ENCODE results near the gene F2RL3.

Gene F2RL3

DNA sequence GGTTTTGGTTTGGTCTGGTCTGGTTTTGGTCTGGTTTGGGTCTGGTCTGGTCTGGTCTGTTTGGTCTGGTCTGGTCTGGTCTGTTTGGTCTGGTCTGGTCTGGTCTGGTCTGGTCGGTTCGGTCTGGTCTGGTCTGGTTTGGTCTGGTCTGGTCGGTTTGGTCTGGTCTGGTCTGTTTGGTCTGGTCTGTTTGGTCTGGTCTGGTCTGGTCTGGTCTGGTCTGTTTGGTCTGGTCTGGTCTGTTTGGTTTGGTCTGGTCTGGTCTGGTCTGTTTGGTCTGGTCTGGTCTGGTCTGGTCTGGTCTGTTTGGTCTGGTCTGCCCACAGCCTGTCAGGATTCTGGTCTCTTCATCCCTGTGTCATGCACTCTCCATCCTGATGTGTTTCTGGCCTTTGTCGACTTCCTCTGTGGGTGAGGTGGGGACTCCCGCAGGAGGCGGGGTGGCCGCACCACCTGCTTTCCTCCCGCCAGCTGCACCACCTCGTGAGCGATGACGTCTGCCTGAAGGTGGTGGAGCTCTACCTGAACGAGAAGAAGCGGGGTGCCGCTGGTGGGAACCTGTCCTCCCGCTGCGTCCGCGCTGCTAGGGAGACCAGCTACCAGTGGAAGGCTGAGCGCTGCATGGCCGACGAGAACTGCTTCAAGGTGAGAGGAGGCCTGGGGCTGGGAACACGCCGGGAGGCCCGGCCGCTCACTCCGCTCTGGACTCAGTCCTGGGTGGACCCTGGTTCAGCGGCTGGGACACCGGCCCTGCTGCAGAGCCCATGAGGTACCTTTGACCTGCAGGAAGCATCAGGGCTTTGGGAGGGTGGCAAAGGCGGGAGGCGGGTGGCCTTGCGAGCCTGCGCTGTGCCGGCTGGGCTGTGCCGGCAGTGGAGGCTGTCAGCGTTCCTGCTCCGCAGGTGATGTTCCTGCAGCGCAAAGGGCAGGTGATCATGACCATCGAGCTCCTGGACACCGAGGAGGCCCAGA, 12.9 kb upstream of the F2RL3 start:
- no peak for DNase-seq (ENCODE audit: low spot score)

DNA sequence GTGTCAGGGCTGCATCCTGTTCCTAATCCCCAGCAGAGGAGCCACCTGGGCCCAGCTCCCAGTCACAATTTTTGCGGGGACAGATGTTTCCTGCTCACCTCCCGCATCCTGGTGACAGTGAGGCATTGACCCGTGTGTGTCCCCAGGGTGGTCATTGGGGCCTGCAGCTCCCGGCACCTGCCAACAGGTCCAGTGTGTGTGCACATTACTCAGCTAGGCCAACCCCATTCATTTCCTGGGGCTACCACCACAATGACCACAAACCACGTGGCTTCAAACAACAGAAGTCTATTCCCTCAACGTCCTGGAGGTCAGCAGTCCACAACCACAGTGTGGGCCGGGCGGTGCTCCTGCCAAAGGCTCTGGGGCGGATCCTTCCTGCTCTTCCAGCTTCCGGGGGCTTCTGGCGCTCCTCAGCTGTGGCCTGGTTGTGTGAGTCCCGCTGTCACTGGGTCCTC, 11.9 kb upstream of the F2RL3 start:
- DNase-seq (ENCODE audit: low spot score): no peak

DNA sequence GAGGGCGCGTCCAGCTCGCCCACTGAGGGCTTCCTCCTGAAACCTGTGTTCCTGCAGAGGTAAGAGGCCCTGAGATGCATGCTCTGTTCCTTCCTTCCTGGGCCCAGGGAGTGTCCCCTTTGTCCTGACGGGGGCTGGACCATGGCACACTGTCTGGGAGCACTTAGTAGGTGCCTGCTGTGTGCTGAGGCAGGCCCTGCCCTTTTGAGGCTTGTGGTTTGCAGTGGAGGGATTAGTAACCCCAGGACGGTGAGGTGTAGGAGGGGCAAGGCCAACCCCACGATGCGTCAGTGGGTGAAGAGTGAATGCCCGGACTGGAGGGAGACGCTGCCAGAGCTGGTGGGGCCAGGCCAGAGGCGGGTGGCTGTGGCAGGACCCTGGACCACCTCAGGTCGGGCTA, 11.2 kb upstream of the F2RL3 start:
- DNase-seq (ENCODE audit: low spot score): no peak

DNA sequence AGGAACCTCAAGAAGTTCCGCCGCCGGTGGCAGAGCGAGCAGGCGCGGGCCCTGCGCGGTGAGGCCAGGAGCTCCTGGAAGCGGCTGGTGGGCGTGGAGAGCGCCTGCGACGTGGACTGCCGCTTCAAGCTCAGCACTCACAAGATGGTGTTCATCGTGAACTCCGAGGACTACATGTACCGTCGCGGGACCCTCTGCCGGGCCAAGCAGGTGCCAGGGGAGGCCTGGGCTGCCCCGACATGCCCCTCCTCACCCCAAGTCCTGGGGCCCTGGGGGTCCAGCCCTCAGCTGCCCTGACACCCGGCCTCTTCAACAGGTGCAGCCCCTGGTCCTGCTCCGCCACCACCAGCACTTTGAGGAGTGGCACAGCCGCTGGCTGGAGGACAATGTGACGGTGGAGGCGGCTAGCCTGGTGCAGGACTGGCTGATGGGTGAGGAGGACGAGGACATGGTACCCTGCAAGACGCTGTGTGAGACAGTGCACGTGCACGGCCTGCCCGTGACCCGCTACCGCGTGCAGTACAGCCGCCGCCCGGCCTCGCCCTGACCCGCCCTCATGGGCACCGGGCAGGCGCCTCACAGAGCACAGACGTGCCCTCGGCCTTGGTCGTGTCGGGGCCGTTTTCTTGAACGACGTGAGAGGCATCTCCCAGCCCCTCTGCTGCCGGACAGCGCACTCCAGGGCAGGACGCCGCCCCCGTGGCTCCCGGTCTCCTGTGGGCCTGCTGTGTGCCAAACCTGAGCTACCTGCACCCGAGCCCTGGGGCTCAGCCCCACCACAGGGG, 10.4 kb upstream of the F2RL3 start:
- no peak for DNase-seq (ENCODE audit: low spot score)

DNA sequence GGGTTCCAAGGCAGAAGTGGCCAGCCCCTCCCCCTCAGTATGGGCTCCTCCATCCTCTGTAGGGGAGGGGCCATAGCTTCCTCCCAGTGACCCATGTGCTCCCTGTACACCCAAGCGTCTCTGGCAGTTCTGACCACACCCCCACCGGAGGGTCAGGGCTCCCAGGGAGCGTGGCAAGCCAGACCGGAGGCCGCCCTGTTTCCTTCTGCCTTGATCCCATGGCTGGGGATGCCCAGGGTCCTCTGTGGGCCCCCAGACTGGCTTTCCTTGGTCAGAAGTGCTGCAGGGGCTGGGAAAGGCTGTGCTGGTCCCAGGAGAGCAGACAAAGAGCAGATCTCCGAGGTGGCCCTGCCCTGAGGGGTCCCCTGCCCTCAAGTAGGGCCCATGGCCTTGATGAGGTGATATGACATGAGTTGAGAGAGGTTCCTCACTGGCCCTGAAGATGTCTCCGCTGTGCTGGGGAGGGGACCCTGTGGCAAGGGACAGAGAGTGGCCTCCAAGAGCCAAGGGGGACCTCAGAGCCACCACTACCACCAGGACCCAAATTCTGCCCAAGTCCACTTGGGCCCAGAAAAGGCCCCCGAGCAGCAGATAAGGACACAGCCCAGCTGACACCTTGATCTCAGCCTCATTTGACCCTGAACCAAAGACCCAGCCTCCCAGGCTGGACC, 7.8 kb upstream of the F2RL3 start:
- DNase-seq (ENCODE audit: low spot score): no peak

DNA sequence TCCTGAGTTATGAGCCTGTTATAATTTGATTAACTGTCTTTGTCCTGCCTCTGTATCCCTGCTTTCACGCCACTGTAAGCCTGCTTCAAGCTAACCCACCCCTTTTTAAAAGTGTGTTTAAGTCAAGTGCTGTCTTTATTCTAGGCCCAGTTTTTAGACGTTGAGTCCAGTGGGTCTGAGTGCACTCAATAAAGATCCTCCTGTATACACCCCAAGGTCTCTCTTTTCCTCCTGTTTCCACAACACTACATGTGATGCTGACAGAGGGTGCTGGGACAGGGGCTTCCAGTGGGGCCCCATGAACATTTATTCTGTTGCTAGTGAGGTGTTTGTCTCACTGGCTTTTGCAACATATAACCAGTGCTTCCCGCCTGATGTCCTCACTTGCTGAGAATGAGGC, 6.7 kb upstream of the F2RL3 start:
- DNase-seq (ENCODE audit: low spot score): no peak

DNA sequence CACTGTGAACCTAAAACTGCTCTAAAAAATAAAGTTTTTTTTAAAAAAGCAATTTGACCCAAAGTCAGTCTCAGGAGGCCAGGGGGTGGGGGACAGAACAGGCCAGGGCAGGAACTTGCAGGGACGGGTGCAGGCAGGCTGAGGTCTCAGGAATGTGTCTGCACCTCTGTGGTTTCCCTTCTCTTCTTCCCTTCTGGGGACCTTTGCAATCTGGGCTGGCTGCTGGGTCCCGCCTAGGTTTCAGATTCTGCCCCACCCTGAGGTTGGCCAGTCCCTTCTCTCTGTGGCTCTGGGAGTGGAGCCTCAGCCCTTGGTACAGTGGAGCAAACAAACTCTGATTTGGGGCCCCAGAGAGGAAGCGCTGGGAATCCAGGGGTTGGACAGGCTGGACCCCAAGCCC, 5.3 kb upstream of the F2RL3 start:
- no peak for DNase-seq (ENCODE audit: low spot score)

DNA sequence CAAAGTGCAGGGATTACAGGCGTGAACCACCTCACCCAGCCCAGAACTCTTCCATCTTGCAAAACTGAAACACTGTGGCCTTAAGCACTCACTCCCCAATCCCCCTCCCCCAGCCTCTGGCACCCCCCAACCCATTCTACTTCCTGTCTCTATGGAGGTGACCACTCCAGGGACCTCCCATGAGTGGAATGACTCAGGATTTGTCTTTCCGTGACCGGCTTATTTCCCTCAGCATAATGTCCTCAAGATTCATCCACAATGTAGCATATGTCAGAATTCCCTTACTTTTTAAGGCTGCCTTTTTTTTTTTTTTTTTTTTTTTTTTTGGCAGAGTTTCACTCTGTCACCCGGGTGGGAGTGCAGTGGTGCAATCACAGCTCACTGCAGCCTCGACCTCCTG, 3.6 kb upstream of the F2RL3 start:
- DNase-seq (ENCODE audit: low spot score): no peak

DNA sequence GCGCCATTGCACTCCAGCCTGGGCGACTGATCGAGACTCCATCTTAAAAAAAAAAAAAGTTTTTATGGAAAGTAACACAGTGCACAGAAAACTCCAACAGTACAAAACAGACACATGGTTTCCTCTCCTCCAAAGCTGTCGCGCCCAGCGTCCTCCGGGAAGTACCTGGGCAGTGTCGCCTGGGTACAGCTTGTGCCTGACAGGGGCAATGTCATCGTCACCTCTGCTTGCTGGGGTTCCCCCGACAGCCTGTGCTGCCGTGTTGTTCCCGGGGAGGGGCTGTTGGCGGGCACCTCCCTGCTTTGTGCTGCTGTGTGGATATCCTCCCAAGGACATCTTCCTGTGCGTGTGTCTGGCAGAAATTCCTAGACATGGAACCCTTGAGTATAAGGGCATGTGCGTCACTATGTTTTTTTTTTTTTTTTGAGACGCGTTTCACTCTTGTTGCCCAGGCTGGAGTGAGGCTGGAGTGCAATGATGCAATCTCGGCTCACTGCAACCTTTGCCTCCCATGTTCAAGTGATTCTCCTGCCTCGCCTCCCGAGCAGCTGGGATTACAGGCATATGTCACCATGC, 2.4 kb upstream of the F2RL3 start:
- no peak for DNase-seq (ENCODE audit: low spot score)

DNA sequence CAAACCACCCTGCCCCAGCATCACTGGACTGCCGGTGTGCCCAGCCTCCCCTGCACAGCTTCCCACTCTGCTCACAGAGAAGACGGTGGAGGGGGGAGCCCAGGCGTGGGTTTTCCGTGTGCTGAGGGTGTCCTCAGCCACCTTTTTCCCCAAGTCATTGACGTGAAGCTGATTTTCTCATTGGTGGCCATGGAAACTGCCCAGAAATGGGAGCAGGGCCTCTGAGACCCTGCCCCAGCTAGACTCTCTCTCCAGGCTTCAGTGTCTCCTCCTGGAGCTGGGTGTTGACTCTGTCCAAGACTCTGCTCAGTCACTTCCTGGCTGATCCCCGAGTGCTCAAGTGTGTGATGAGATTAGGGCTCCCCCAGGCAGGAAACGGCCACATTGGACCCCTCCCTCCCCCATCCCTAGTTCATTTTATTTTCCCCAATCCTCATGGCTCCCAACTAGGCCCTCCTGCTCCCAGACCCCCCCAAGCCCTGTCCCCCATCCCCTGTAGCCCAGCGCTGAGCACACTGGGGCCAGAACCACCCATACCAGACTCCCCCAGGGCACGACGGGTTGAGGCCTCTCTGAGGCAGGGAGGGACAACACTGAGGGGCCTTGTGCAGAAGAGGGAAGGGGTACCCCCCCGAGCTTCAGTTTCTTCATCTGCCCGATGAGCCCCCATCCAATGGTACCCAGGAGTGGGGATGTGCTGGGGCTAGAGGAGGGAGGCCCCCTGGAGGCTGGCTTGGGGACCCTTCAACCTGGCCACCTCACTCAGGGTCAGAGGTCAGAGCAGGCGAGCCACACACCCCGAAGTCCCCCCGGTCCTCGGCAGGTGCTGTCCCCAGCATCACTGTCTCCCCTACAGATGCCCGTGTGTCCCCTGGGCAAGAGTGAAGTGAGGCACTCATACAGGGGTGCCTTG, 1.2 kb upstream of the F2RL3 start:
- no peak for DNase-seq (ENCODE audit: low spot score)

DNA sequence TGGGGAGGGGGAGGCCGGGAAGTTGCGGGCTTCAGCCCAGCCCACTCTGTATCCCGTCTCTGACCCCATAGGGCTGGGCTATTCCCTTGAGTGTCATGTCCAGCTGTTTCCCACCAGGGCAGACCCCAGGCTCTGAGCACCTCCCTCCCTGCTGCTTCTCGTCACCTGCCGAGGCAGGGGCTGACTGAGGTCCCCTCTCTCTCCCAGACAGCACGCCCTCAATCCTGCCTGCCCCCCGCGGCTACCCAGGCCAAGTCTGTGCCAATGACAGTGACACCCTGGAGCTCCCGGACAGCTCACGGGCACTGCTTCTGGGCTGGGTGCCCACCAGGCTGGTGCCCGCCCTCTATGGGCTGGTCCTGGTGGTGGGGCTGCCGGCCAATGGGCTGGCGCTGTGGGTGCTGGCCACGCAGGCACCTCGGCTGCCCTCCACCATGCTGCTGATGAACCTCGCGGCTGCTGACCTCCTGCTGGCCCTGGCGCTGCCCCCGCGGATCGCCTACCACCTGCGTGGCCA, 625 bp downstream of the F2RL3 start:
- no peak for DNase-seq (ENCODE audit: low spot score)

DNA sequence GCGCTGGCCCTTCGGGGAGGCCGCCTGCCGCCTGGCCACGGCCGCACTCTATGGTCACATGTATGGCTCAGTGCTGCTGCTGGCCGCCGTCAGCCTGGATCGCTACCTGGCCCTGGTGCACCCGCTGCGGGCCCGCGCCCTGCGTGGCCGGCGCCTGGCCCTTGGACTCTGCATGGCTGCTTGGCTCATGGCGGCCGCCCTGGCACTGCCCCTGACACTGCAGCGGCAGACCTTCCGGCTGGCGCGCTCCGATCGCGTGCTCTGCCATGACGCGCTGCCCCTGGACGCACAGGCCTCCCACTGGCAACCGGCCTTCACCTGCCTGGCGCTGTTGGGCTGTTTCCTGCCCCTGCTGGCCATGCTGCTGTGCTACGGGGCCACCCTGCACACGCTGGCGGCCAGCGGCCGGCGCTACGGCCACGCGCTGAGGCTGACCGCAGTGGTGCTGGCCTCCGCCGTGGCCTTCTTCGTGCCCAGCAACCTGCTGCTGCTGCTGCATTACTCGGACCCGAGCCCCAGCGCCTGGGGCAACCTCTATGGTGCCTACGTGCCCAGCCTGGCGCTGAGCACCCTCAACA, 1.2 kb downstream of the F2RL3 start:
- no peak for DNase-seq (ENCODE audit: low spot score)

DNA sequence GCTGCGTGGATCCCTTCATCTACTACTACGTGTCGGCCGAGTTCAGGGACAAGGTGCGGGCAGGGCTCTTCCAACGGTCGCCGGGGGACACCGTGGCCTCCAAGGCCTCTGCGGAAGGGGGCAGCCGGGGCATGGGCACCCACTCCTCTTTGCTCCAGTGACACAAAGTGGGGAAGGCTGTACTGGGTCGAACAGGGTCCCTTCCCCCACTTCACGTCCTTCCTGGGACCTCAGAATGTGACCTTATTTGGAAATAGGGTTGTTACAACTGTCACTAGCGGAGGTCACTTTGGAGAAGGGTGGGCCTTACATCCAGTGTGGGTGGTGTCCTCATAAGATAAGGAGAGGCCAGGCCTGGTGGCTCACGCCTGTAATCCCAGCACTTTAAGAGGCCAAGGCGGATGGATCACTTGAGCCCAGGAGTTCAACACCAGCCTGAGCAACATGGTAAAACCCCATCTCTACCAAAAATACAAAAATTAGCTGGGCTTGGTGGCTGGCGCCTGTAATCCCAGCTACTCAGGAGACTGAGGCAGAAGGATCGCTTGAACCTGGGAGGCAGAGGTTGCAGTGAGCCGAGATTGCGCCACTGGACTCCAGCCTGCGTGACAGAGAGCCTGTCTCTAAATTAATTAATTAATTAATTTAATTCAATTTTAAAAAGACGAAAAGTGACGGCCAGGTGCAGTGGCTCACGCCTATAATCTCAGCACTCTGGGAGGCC, 1.8 kb downstream of the F2RL3 start:
- DNase-seq (ENCODE audit: low spot score): no peak

DNA sequence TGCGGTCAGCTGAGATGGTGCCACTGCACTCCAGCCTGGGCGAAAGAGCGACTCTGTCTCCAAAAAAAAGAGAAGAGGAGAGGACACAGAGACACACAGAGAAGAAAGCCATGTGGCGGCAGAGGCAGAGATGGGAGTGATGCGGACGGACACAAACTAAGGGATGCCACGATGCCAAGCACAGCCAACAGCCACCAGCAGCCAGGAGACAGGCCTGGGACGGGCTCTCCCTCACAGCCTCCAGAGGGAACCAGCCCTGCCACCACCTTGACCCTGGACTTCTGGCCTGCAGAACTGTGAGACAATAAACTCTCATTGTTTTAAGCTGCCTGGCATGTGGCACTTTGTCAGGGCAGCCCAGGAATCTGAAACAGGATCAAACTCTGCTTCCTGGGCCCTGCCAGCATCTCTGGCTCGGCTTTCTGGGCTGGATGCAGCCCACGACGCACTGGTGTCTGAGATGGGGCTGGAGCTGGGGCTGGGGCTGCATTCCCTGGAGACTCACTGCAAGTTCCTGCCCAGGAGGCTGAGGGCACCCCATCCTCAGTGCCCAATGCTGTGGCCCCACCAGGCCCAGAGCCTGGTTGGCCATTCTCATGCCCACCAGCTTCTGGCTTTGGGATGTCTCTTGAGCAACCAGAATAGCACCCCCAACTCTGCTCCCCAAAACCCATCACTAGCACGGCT, 3.0 kb downstream of the F2RL3 start:
- no peak for DNase-seq (ENCODE audit: low spot score)

DNA sequence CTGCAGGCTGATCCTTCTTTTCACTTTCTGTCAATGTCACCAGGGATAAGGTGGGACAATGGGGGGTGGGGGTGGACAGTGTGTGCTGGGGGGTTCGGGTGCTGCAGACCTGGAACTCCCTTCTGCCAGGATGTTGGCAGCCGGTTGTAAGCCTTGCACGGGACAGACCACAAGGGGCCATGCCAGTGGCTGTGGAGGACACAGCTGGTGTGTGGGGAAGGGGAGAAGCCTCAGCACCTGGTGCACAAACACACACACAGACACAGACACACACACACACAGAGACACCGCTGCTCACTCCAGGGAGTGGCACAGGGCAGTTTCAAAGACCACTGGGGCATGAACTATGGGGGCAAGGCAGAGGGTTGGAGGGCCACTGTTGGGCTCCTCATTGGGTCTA, 3.6 kb downstream of the F2RL3 start:
- no peak for DNase-seq (ENCODE audit: low spot score)

DNA sequence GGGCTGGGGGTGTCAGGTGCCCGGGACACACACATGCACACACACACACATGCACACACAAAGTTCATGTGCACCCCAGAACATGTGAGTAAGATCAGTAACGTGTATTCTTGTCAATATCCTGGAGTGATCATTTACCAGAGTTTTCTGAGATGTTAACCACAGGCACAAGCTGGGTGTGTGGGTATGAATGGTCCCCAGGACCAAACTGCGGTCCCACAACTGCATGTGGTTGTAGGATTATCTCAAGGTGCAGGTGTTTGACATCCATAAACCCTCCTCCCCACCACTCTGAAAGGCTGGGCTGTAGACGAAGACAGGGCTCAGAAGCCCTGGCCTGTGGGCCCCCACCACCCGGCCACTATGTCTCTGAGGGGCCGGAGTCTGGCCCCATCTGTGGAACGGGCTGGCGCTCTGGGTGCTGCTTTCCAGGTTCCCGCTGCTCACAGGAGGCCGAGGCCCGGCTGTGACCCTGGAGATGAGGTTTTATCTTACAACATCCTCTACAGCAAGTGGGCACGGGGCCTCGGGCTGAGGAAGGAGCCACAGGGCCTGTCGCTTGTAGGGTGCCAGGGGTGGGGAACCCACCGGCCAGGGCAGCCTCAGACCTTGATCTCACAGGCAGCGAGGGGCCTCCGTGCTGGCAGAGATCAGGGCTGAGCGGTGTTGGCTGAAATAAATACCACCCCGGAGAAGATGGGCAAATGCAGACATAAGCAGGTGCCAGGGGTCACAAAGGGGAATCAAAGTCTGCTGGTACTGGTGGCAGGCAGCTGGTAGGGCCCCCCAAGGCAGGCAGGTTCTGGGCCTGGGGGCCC, 4.3 kb downstream of the F2RL3 start:
- DNase-seq (ENCODE audit: low spot score): no peak

DNA sequence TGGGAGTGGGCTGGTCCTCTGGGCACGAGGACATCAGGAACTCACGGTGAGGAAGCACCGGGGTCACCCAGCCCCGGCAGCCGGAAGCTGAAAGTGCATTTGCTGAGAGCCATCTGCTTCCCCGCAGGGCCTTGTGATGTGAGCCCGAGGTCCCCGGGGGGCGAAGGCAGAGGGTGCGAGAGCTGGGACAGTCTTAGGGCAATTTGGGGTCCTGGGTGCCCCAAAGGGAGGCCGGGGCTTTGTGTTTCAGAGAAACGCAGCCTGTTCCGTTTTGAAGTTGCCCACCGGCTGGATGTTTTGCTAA, 4.8 kb downstream of the F2RL3 start:
- DNase-seq (ENCODE audit: low spot score): no peak

DNA sequence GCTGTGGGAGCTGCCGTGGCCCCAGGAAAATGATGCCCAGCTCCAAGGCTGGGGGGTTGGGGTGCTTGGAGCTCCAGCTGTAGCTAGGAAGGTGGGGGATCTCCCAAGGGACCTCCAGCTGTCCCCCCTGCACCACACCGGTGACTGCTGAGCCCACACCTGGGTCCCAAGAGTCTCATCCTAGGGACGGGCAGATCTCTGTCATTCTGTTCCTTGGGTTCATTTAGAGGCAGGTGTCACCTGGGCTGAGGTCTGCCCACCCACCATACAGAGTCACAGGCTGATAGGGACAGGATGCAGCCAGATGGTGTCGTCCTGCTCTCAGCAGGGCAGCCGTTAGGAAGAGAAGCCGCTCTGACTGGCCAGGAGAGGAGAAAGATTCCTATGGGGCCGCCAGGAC, 5.3 kb downstream of the F2RL3 start:
- DNase-seq (ENCODE audit: low spot score): no peak
